SK-N-SH (cell line): ENCODE measurements around the gene KRT37. TPM values are rescaled to one million over a fixed set of nuclear protein-coding genes. Genes with fewer than 3 reads are reported as not detected.

Experiments
- CTCF ChIA-PET: fragments of 300-600, 350-600 bp; formaldehyde crosslinking; extraction: SDS; loops from one replicate; lab custom pipeline; 2021; lab: Yijun Ruan, JAX
- POLR2A ChIA-PET: fragments of 350-600 bp; sonication (Branson Sonifier 250); formaldehyde crosslinking; extraction: SDS; loops from one replicate; lab custom pipeline; 2020; ENCODE audit warnings: antibody characterized with exemption, inconsistent platforms; lab: Yijun Ruan, JAX
- DNase-seq: peaks from one replicate; pipeline ENCODE4 v3.0.0; 2012
- H2AFZ ChIP-seq: fragments of 200-600 bp; sonication (generic); 2 replicates; pipeline ENCODE4 v1.8.1; 2016; ENCODE audit warnings: antibody characterized with exemption, mild to moderate bottlenecking, low read depth
- H3F3A ChIP-seq: fragments of 200-600 bp; sonication (generic); replicated peaks from 2 replicates; pipeline ENCODE3; 2016; ENCODE audit warnings: antibody characterized with exemption, mild to moderate bottlenecking; ENCODE audit not compliant: insufficient read depth
- H3K27ac ChIP-seq, 2 experiments: fragments of 200-500 bp in 1 of 2; fragments of 200-600 bp in 1 of 2; sonication (Bioruptor generic) in 1 of 2; sonication (generic), shearing (Covaris generic) in 1 of 2; 2 replicates each; pipeline versions ENCODE4 v1.5.1 to v1.6.1; 2014 to 2016; ENCODE audit warnings: low read depth in 2 of 2, inconsistent platforms in 1 of 2, low read length in 1 of 2, mild to moderate bottlenecking in 1 of 2, mixed read lengths in 1 of 2
- H3K27me3 ChIP-seq: fragments of 200-600 bp; sonication (generic), shearing (Covaris generic); 2 replicates; pipeline ENCODE4 v1.6.1; 2016; ENCODE audit warnings: mixed run types; ENCODE audit not compliant: insufficient read depth
- H3K36me3 ChIP-seq, 2 experiments: fragments of 200-500 bp in 1 of 2; fragments of 200-600 bp in 1 of 2; sonication (Bioruptor generic) in 1 of 2; sonication (generic) in 1 of 2; replicated peaks in 1 of 2; 2 replicates each; pipeline versions ENCODE3 to v1.5.1; 2014 to 2016; ENCODE audit warnings: low read length in 1 of 2, mild to moderate bottlenecking in 1 of 2; ENCODE audit not compliant: insufficient read depth in 2 of 2, control insufficient read depth in 1 of 2
- H3K4me1 ChIP-seq, 2 experiments: fragments of 200-500 bp in 1 of 2; fragments of 200-600 bp in 1 of 2; sonication (Bioruptor generic) in 1 of 2; sonication (generic), shearing (Covaris generic) in 1 of 2; 2 replicates each; pipeline versions ENCODE4 v1.5.1 to v1.6.1; 2014 to 2016; ENCODE audit warnings: low read depth in 1 of 2, low read length in 1 of 2, mixed run types in 1 of 2; ENCODE audit not compliant: insufficient read depth in 2 of 2, control insufficient read depth in 1 of 2
- H3K4me2 ChIP-seq: fragments of 200-600 bp; sonication (generic), shearing (Covaris generic); 2 replicates; pipeline ENCODE4 v1.6.1; 2017; ENCODE audit warnings: mixed run types
- H3K4me3 ChIP-seq, 2 experiments: fragments of 200-500 bp in 1 of 2; fragments of 200-600 bp in 1 of 2; sonication (Bioruptor generic) in 1 of 2; sonication (generic), shearing (Covaris generic) in 1 of 2; 2 replicates each; pipeline versions ENCODE4 v1.5.1 to v1.8.1; 2014 to 2016; ENCODE audit warnings: low read depth in 2 of 2, inconsistent platforms in 1 of 2, low read length in 1 of 2, mild to moderate bottlenecking in 1 of 2, mixed read lengths in 1 of 2, moderate library complexity in 1 of 2
- H3K79me2 ChIP-seq: fragments of 200-600 bp; sonication (generic); 2 replicates; pipeline ENCODE4 v1.8.1; 2017; ENCODE audit warnings: mild to moderate bottlenecking; ENCODE audit not compliant: insufficient read depth
- H3K9ac ChIP-seq: fragments of 200-600 bp; sonication (generic); 2 replicates; pipeline ENCODE4 v1.6.1; 2017; ENCODE audit warnings: mixed run types
- H3K9me2 ChIP-seq: fragments of 200-600 bp; sonication (generic); 2 replicates; pipeline ENCODE4 v1.6.1; 2017; ENCODE audit warnings: mixed run types
- H3K9me3 ChIP-seq: fragments of 200-600 bp; sonication (generic); 2 replicates; pipeline ENCODE4 v1.6.1; 2017; ENCODE audit warnings: mixed run types, mild to moderate bottlenecking, moderate library complexity
- H4K20me1 ChIP-seq: fragments of 200-600 bp; sonication (generic); 2 replicates; pipeline ENCODE4 v1.6.1; 2017; ENCODE audit warnings: mild to moderate bottlenecking, mixed run types; ENCODE audit not compliant: insufficient read depth
- CHD2 ChIP-seq: fragments of 150-350 bp; IDR thresholded peaks from 2 replicates; pipeline ENCODE4 v1.6.1; 2018; ENCODE audit warnings: low read length; ENCODE audit not compliant: partially characterized antibody
- POLR2AphosphoS5 ChIP-seq: IDR thresholded peaks from 2 replicates; pipeline ENCODE4 v1.6.1; 2012; ENCODE audit warnings: low read depth, low read length
- RAD21 ChIP-seq: IDR thresholded peaks from 2 replicates; pipeline ENCODE4 v1.6.1; 2012; ENCODE audit warnings: mild to moderate bottlenecking, low read length
- RXRA ChIP-seq: IDR thresholded peaks from 2 replicates; pipeline ENCODE4 v1.4.0; 2012; ENCODE audit warnings: low read depth, mild to moderate bottlenecking, borderline replicate concordance
- SMC3 ChIP-seq: IDR thresholded peaks from 2 replicates; pipeline ENCODE4 v1.6.1; 2012; ENCODE audit warnings: low read depth, low read length, improper control_type of control experiment
- TAF1 ChIP-seq: IDR thresholded peaks from 2 replicates; pipeline ENCODE4 v1.6.1; 2012; ENCODE audit warnings: low read depth, mild to moderate bottlenecking, low read length, moderate library complexity, borderline replicate concordance
- TCF12 ChIP-seq: IDR thresholded peaks from 2 replicates; pipeline ENCODE4 v1.4.0; 2012
- YY1 ChIP-seq: IDR thresholded peaks from 2 replicates; pipeline ENCODE4 v1.4.0; 2012; ENCODE audit warnings: low read depth, mild to moderate bottlenecking
- WGBS: methylation state at CpG from one replicate; pipeline ENCODE4 v1.1.6; 2017; ENCODE audit warnings: low lambda C conversion rate; 5-methylcytosine and 5-hydroxymethylcytosine counted together
- polyA plus RNA-seq, 3 experiments: library from polyadenylated mRNA; depleted of rRNA; stranded (reverse); fragments of >200 nt; gene quantifications; 2 replicates each; pipeline ENCODE4 v1.2.3, GENCODE V29; 2012
- TF ChIP-seq, protein P1 (sequence below): fragments of 200-600 bp; sonication (generic); IDR thresholded peaks from 2 replicates; pipeline ENCODE4 v1.6.1; 2017; ENCODE audit warnings: antibody characterized with exemption, mild to moderate bottlenecking, moderate library complexity
- TF ChIP-seq, protein P2 (sequence below): IDR thresholded peaks from 2 replicates; pipeline ENCODE4 v1.6.1; 2012; ENCODE audit warnings: mild to moderate bottlenecking, low read depth, low read length, moderate library complexity
- TF ChIP-seq, protein P3 (sequence below): IDR thresholded peaks from 2 replicates; pipeline ENCODE4 v1.4.0; 2012; ENCODE audit warnings: low read depth, borderline replicate concordance

The KRT37 gene
- polyA plus RNA-seq, 1 of the 3 experiments (the other 2 are of a cell fraction), result not detected

DNA sequence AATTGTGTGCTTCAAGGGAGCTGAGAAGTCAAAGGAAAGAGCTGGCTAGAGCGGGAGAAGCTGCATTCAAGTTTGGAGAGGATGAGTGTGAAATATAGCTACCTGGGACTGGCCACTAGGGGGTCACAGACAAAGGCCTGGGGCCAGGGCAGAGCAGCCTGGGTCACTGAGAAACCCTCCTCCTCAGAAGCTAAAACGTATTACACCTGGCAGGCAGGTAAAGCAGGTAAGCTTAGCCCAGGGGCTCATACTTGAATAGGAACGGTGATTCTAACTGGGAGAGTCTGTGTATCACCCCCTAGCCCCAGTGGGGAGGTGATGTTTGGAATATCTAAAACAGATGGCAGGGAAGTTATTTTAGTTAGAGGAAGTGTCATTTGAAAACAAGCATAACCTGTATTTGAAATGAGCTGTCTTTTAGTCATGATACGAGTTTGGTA, 6.8 kb downstream of the KRT37 start:
- 0 out of 4 replicates have a peak overlapping the region, but pooled peaks of 1 of the 2 experiments have one; percentile 19 for H3K27ac ChIP-seq
- ChIA-PET POLR2A (no interaction called here), CTCF (interaction anchor here (0.8 to 2.9 kb wide), 8 partner anchors 10 to 245 kb away, joined by 3 to 11 read pairs (median 3); no protein-coding TSS in a partner anchor)
- H3K4me2 ChIP-seq, result peak overlapping the region; percentile 40; the same call in 1 of the 2 replicates
- no peaks in the 10 kb centered on the region for H3K27me3 ChIP-seq
- no peaks in the 10 kb centered on the region for H3K9me3 ChIP-seq
- no peaks in the 10 kb centered on the region for H4K20me1 ChIP-seq
- H3K9ac ChIP-seq, result no peak overlapping the region
- no peaks in the 10 kb centered on the region for H3K36me3 ChIP-seq
- no peak overlapping the region for H2AFZ ChIP-seq
- H3F3A ChIP-seq, result peaks cover 4% of the 10 kb centered on the region
- no peaks in the 10 kb centered on the region for H3K9me2 ChIP-seq
- peak; percentile 36 for DNase-seq
- TF ChIP-seq RXRA (no peak), TCF12 (peak; percentile 43; the same call in 1 of the 2 replicates), RAD21 (peak; percentile 10; the same call in 1 of the 2 replicates), CHD2 (no peak)
- TF ChIP-seq, protein P1, sequence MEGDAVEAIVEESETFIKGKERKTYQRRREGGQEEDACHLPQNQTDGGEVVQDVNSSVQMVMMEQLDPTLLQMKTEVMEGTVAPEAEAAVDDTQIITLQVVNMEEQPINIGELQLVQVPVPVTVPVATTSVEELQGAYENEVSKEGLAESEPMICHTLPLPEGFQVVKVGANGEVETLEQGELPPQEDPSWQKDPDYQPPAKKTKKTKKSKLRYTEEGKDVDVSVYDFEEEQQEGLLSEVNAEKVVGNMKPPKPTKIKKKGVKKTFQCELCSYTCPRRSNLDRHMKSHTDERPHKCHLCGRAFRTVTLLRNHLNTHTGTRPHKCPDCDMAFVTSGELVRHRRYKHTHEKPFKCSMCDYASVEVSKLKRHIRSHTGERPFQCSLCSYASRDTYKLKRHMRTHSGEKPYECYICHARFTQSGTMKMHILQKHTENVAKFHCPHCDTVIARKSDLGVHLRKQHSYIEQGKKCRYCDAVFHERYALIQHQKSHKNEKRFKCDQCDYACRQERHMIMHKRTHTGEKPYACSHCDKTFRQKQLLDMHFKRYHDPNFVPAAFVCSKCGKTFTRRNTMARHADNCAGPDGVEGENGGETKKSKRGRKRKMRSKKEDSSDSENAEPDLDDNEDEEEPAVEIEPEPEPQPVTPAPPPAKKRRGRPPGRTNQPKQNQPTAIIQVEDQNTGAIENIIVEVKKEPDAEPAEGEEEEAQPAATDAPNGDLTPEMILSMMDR, result peak; percentile 52
- 36% methylated on average over 4 of the region's 4 CpGs for WGBS
- peaks cover 0 to 47% of the 10 kb centered on the region in 2 experiments; a peak in 3 of 4 replicates for H3K4me1 ChIP-seq
- H3K4me3 ChIP-seq, result no peak overlapping the region
- no peaks in the 10 kb centered on the region for H3K79me2 ChIP-seq

DNA sequence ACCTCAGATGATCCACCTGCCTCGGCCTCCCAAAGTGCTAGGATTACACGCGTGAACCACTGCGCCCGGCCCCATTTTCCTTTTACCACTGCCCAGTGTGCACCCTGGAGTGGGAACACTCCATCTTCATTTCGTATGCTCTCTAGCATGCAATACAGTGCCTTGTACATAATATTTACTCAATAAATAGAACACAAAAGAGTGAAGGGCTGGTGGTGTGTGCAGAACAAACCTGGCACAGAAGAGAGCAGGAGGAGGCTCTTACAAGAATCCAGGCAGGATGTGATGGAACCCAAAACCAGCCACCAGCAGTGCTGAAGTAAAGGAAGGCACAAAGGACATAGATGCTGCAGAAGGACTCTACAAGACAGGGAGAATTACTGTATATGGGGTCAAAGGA, 7.3 kb downstream of the KRT37 start:
- POLR2A ChIA-PET, result no interaction called here

More for the DNA sequence above, 7.3 kb downstream of the KRT37 start:
- no peaks in the 10 kb centered on the region for H3K79me2 ChIP-seq
- H3K9me2 ChIP-seq, result no peaks in the 10 kb centered on the region
- H4K20me1 ChIP-seq, result no peaks in the 10 kb centered on the region
- 91% methylated on average over 6 of the region's 6 CpGs for WGBS
- H2AFZ ChIP-seq, result no peak overlapping the region
- H3K36me3 ChIP-seq, result no peaks in the 10 kb centered on the region
- no peak overlapping the region for H3K4me3 ChIP-seq
- H3K9me3 ChIP-seq, result no peaks in the 10 kb centered on the region
- CTCF ChIA-PET, result interaction anchor here (0.8 to 2.9 kb wide), 6 partner anchors 11 to 246 kb away, joined by 3 to 11 read pairs (median 3); no protein-coding TSS in a partner anchor
- peaks cover 0 to 47% of the 10 kb centered on the region in 2 experiments; a peak in 3 of 4 replicates for H3K4me1 ChIP-seq
- H3K9ac ChIP-seq, result no peak overlapping the region
- DNase-seq, result no peak
- H3K27ac ChIP-seq, result no peak overlapping the region
- TF ChIP-seq TAF1, result no peak
- no peak for TF ChIP-seq POLR2AphosphoS5
- TF ChIP-seq, protein P2, sequence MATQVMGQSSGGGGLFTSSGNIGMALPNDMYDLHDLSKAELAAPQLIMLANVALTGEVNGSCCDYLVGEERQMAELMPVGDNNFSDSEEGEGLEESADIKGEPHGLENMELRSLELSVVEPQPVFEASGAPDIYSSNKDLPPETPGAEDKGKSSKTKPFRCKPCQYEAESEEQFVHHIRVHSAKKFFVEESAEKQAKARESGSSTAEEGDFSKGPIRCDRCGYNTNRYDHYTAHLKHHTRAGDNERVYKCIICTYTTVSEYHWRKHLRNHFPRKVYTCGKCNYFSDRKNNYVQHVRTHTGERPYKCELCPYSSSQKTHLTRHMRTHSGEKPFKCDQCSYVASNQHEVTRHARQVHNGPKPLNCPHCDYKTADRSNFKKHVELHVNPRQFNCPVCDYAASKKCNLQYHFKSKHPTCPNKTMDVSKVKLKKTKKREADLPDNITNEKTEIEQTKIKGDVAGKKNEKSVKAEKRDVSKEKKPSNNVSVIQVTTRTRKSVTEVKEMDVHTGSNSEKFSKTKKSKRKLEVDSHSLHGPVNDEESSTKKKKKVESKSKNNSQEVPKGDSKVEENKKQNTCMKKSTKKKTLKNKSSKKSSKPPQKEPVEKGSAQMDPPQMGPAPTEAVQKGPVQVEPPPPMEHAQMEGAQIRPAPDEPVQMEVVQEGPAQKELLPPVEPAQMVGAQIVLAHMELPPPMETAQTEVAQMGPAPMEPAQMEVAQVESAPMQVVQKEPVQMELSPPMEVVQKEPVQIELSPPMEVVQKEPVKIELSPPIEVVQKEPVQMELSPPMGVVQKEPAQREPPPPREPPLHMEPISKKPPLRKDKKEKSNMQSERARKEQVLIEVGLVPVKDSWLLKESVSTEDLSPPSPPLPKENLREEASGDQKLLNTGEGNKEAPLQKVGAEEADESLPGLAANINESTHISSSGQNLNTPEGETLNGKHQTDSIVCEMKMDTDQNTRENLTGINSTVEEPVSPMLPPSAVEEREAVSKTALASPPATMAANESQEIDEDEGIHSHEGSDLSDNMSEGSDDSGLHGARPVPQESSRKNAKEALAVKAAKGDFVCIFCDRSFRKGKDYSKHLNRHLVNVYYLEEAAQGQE, result no peak
- TF ChIP-seq YY1, result no peak
- TF ChIP-seq, protein P3, sequence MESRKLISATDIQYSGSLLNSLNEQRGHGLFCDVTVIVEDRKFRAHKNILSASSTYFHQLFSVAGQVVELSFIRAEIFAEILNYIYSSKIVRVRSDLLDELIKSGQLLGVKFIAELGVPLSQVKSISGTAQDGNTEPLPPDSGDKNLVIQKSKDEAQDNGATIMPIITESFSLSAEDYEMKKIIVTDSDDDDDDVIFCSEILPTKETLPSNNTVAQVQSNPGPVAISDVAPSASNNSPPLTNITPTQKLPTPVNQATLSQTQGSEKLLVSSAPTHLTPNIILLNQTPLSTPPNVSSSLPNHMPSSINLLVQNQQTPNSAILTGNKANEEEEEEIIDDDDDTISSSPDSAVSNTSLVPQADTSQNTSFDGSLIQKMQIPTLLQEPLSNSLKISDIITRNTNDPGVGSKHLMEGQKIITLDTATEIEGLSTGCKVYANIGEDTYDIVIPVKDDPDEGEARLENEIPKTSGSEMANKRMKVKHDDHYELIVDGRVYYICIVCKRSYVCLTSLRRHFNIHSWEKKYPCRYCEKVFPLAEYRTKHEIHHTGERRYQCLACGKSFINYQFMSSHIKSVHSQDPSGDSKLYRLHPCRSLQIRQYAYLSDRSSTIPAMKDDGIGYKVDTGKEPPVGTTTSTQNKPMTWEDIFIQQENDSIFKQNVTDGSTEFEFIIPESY, result no peak
- TF ChIP-seq SMC3, result no peak
- H3K27me3 ChIP-seq, result no peaks in the 10 kb centered on the region
- H3F3A ChIP-seq, result peaks cover 4% of the 10 kb centered on the region
- no peak overlapping the region for H3K4me2 ChIP-seq
